SJSA1 (cell line): ENCODE measurements around the gene PMS2. TPM values are rescaled to one million over a fixed set of nuclear protein-coding genes. Genes with fewer than 3 reads are reported as not detected.
"Not testable (repeated sequence)": the region's sequence is repeated elsewhere in the genome, so short reads cannot be mapped to it uniquely, and the experiment has no call there.

Experiments
- DNase-seq, 2 experiments: peaks; one replicate each; pipeline ENCODE4 v3.0.0-alpha.2; 2015 to 2020; ENCODE audit warnings: low spot score in 2 of 2, low read depth in 1 of 2
- H3K27ac ChIP-seq: fragments of 250-450 bp; sonication (Bioruptor Pico); 2 replicates; pipeline ENCODE4 v1.5.1; 2020; ENCODE audit warnings: mild to moderate bottlenecking, moderate library complexity
- H3K27me3 ChIP-seq: fragments of 250-450 bp; sonication (Bioruptor Pico); replicated peaks from 2 replicates; pipeline ENCODE4 v1.5.1; 2020; ENCODE audit warnings: mild to moderate bottlenecking, moderate library complexity
- H3K36me3 ChIP-seq: fragments of 250-450 bp; sonication (Bioruptor Pico); 2 replicates; pipeline ENCODE4 v1.5.1; 2020; ENCODE audit warnings: mild to moderate bottlenecking
- H3K4me1 ChIP-seq: fragments of 250-450 bp; sonication (Bioruptor Pico); replicated peaks from 2 replicates; pipeline ENCODE4 v1.6.1; 2021; ENCODE audit warnings: mild to moderate bottlenecking
- H3K4me3 ChIP-seq: fragments of 250-450 bp; sonication (Bioruptor Pico); 2 replicates; pipeline ENCODE4 v1.5.1; 2020; ENCODE audit warnings: mild to moderate bottlenecking
- H3K9me3 ChIP-seq: fragments of 250-450 bp; sonication (Bioruptor Pico); replicated peaks from 2 replicates; pipeline ENCODE4 v1.5.1; 2020; ENCODE audit warnings: mild to moderate bottlenecking
- total RNA-seq: library from RNA; depleted of rRNA; stranded (reverse); fragments of >200 nt; shearing (Covaris generic); gene quantifications from 2 replicates; pipeline ENCODE4 v1.2.3, GENCODE V29; 2014

Gene PMS2
- total RNA-seq, 1 experiment from 2014 or later: 13.1 TPM

DNA sequence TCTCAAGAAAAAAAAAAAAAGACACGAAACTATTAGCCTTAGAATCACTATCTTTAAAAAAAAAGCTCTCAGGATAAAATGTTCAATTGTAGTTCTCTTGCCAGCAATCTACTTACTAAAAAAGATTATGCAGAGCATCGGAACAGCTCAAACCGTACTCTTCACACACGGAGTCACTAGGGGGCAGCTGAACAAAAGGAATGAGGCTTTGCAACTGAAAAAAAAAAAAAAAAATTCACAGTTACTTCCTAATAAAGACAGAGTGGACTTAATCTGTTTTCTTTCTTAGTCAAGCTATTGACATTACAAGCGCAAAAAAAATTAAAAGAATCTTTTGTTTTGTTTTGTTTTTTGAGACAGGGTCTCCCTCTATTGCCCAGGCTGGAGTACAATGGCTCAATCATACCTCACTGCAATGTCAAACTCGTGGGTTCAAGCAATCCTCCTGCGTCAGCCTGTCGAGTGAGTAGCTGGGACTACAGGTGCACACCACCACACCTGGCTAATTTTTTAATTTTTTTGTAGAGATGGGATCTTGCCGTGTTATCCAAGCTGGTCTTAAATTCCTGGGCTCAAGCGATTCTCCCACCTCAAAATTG, 11.5 kb downstream of the PMS2 start:
- peak; percentile 51 to 69 for DNase-seq
- no peak overlapping the region for H3K27ac ChIP-seq

DNA sequence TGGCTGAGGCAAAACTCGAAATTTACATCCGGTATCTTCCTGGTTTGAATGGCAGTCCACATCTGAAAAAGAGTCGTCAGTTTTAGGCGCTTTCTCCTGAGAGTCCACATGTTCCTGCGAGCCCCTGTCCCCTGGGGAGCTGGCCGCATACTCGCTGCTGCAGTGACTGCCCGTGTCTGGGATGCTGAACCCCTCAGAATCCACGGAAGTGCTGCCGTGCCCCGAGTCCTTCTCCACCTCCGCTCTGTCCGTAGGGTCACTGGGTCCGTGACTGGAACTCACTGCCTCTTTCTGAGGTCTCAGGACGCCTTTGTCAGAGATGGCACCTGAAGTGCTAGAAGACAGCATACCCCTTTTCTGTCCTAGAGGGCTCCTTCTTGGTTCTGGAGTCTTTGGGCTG, 21.8 kb downstream of the PMS2 start:
- H3K4me1 ChIP-seq, H3K27me3 ChIP-seq, H3K9me3 ChIP-seq, H3K36me3 ChIP-seq, H3K27ac ChIP-seq, DNase-seq, H3K4me3 ChIP-seq: not testable (repeated sequence)

More for the DNA sequence above, 11.5 kb downstream of the PMS2 start:
- no peak overlapping the region for H3K4me3 ChIP-seq
- H3K4me1 ChIP-seq: no peaks in the 10 kb centered on the region
- H3K27me3 ChIP-seq: no peaks in the 10 kb centered on the region
- peaks cover 29% of the 10 kb centered on the region for H3K36me3 ChIP-seq
- H3K9me3 ChIP-seq: no peaks in the 10 kb centered on the region

DNA sequence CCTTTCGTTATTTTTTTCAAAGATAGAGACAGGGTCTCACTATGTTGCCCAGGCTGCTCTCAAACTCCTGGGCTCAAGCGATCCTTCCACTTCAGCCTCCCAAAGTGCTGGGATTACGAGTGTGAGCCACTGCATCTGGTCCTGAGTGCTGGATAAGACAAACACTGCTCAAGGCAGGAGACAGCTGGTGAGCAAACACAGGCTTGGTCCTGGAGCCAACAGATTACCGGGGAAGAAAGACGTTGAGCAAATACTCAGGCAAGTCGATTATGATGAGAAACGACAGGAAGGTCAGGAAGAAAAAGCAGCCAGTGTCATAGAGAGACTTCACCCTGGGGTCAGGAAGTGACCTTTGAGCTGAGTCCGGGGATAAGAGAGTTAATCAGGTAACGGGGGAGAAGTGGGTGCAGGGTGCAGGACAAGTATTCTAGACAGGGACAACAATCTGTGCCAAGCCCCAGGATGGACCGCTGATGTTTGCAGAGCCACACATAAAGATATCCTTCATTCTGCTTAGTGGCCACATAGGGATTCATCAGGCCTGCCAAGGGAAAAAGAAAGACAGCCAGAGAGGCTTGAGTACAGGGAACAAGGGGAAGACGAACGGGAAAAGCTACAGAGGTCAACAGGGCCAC, 29.1 kb downstream of the PMS2 start:
- H3K9me3 ChIP-seq, H3K36me3 ChIP-seq, H3K27ac ChIP-seq, H3K27me3 ChIP-seq, DNase-seq, H3K4me3 ChIP-seq, H3K4me1 ChIP-seq: not testable (repeated sequence)

DNA sequence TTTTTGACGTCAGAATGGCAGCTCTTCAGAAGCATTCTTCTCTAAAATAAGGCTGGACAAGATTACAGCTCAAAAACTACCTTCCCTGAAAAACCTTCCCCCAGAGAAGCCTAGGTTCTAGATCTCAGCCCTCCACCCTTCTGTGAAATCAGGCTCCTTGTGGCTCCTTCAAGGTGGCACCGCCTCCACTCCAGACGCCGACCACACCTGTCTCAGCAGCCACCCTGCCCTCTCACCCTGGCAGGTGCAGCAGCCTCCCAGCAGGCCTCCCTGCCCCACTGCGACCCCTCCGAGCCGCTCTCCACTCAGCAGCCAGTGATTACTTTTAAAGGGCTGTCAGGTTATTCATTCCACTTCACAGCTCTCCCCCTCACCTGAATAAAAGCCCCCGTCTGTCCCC, 35.3 kb downstream of the PMS2 start:
- not testable (repeated sequence) for H3K27ac ChIP-seq, H3K27me3 ChIP-seq, H3K4me3 ChIP-seq, H3K9me3 ChIP-seq, DNase-seq, H3K36me3 ChIP-seq, H3K4me1 ChIP-seq

DNA sequence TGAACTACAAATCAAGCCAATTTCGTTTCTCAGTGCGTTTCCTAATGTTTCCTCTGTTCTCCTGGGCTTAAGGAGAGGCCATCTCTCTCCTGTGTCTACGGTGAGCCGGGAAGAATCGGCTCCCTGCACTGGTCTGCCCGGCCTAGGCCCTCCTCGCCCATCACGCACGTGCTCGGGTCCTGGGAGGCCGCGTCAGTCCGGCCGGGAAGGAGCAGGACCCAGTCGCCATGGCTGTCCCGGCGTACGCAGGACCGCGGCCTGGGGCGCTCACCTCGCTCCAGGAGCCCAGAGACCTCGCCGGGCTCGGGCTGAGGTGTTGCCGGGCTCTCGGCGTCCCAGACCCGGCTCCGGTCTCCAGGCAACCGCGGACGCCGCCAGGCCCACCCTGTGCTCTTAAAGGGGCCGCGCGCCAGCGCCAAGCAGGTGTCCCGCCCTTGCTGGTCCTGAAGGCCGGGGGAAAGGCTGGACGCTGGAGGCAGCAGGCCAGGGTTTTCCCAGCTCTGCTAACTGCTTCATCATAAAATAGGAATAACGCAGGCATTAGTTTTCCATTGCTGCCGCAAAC, 38.4 kb downstream of the PMS2 start, which contains the start of gene RSPH10B:
Gene RSPH10B (minus strand): TSS at position 343 of the 565 bp plus-strand sequence. CDS start 3,573 bp downstream, outside the sequence.
- H3K27me3 ChIP-seq, H3K4me1 ChIP-seq, H3K4me3 ChIP-seq, H3K36me3 ChIP-seq, DNase-seq, H3K27ac ChIP-seq, H3K9me3 ChIP-seq: not testable (repeated sequence)

DNA sequence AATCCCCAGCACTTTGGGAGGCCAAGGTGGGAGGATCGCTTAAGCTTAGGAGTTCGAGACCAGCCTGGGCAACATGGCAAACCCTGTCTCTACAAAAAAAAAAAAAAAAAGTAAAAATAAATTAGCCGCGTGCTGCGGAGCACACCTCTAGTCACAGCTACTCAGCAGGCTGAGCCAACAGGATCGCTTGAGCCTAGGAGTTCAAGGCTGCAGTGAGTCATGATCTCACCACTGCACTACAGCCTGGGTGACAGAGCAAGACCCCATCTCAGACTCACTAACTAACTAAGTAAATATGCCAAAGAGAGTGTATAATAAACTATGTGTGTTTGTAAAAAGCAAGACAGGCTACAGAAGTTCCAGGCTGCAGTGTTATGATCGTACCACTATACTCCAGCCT, 45.0 kb downstream of the PMS2 start:
- H3K27me3 ChIP-seq, H3K9me3 ChIP-seq, H3K4me1 ChIP-seq, H3K36me3 ChIP-seq, H3K27ac ChIP-seq, H3K4me3 ChIP-seq, DNase-seq: not testable (repeated sequence)

DNA sequence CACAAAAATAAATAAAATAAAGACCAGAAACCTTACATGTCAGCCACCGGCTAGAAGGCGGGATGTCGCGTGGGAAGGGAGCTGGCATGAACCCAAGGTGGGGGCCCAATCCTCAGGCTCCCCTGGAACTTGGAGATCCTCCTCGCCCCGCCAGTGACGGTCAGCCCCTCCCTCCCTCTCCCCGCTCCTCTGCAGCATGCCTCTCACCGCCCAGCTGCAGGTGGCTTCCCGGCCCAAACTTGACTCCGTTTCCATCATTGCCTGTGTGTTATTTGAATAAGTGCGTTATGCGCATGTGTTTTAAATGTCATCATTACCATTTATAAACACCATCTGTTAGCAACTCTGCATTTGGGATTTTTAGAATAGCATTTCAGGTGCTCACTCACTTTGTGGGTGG, 45.6 kb downstream of the PMS2 start:
- H3K9me3 ChIP-seq, H3K27me3 ChIP-seq, DNase-seq, H3K4me1 ChIP-seq, H3K27ac ChIP-seq, H3K4me3 ChIP-seq, H3K36me3 ChIP-seq: not testable (repeated sequence)

DNA sequence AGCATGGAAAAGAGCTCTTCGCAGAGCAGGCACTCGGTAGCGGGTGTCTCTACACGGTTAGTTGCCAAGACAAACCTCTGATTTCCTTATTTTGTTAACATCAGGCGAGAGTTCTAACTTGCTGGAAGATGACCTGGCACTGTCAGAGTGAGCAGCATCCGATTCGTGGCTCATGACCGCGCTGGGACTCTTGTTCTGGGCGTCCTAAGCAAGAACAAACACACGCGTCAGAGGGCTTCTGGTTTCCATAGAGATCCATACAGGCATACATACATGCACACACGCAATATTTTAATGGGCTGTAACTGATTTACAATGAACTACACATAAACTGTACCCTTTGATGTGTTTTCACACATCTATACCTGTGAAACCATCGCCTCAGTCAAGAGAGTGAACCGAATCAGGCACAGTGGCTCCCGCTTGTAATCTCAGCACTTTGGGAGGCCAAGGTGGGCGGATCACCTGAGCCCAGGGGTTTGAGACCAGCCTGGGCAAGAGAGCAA, 73.9 kb downstream of the PMS2 start:
- not testable (repeated sequence) for H3K27ac ChIP-seq, H3K4me3 ChIP-seq, H3K27me3 ChIP-seq, H3K4me1 ChIP-seq, DNase-seq, H3K9me3 ChIP-seq, H3K36me3 ChIP-seq

DNA sequence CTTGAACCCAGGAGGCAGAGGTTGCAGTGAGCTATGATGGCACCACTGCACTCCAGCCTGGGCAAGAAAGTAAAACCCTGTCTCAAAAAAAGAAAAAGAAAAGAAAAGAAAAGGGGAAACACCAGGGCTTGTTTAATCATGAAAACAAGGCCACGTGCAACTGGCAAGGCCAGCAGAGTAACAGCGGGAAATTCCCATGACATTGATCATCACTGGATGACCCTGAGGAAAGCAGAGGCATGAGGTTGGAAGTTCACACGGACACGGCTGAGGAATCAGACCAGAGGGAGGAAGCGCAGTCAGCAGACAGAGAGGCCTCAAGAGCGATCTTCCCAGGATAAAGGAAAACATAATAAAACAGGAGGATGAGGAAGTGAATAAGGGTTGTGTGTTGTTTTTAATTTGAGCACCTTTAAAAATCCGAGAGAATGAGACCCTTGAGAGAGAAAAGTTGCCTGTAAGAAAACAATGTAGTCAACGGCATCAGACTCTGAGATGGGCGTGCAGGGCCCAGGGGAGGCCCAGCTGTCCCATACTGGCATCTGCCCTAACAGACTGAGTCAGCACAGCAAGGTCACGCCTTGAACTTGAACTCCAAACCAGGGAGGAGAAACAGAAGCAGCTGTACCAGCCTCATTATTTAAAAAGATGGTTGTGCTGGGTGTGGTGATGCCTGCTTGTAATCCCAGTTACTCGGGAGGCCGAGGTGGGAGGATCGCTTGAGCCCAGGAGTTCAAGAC, 76.8 kb downstream of the PMS2 start:
- H3K9me3 ChIP-seq, H3K27ac ChIP-seq, H3K4me1 ChIP-seq, H3K36me3 ChIP-seq, DNase-seq, H3K27me3 ChIP-seq, H3K4me3 ChIP-seq: not testable (repeated sequence)

DNA sequence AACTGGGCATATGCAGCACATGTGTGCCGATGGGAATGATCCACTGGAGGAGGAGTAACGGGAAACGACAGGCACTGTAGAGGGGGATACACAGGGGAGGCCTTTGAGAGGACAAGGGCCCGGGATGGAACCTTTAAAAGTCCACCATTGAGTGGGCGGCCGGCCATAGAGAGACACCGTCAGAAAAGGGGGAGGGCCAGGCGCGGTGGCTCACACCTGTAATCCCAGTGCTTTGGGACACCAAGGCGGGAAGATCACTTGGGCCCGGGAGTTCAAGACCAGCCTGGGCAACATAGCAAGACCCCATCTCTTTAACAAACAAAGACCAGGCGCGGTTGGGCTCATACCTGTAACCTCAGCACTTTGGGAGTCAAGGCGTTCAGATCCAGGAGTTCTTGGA, 77.6 kb downstream of the PMS2 start:
- not testable (repeated sequence) for H3K4me1 ChIP-seq, H3K4me3 ChIP-seq, H3K27ac ChIP-seq, H3K9me3 ChIP-seq, H3K36me3 ChIP-seq, H3K27me3 ChIP-seq
- DNase-seq: peak in 1 of 2 experiments; percentile 45

DNA sequence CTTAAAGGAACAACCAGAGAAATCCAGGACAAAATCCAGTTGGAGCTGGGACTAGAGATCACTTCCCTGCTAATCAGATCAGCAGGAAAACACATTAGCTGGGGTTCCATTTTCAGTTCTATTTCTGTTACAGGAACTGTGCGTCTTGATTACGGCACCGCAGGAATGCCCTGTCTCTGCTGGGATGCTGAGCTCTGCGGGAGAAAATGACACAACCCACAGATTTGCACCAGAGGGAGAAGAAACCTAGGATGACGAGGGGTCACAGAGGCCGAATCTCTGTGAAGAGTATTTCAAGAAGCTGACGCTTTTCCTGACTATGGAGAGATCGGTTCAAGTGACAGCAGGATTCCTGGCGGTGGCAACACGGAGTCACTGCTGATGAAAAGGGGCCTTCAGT, 78.6 kb downstream of the PMS2 start:
- not testable (repeated sequence) for H3K4me1 ChIP-seq

DNA sequence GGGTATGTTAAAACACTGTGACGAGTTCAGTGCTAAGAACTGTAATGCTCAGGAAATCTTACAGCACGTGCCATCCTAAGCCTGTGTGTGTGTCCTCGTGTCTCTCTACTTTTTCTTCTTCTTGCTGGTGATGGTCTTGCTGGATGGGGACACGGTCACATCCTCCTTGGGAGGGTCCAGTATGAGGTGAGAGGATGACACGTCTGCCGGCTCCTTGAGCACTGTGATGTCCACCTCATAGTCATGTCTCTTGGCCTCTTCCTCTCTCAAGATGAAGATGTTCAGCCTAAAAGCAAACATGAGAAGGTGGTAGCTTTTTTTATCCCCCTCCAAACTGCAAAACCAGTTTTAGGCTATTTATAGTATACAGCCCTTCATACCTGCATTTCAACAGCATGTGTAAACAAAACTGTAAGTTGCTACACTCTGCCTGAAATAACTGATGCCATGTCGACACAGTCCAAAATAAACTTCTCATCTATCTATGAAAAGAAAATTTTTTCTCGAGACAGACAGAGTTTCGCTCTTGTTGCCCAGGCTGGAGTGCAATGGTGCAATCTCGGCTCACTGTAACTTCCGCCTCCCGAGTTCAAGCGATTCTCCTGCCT, 82.5 kb downstream of the PMS2 start:
- not testable (repeated sequence) for H3K27me3 ChIP-seq, H3K9me3 ChIP-seq, DNase-seq, H3K4me1 ChIP-seq, H3K4me3 ChIP-seq, H3K27ac ChIP-seq, H3K36me3 ChIP-seq

More for the DNA sequence above, 78.6 kb downstream of the PMS2 start:
- not testable (repeated sequence) for H3K36me3 ChIP-seq, H3K4me3 ChIP-seq, DNase-seq, H3K9me3 ChIP-seq, H3K27ac ChIP-seq, H3K27me3 ChIP-seq

DNA sequence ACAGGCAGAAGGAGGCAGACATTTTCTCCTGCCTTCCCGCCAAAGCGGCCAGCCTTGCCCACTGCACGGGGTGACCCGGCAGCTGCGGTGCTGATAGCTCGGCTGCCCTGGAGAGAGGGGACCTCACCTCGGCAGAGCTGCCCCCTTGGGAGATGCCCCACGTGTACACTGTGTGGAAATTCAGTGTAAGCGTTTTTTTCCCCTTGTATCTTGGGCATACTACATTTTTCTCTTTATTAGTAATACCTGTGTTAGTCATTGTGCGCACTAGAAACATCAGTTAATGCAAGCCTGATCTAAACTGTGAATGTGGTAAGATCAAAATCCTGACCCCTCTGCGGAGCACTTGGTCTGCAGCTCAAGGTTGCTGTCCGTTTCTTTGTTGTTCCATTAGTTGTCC, 84.2 kb downstream of the PMS2 start:
- H3K9me3 ChIP-seq, H3K36me3 ChIP-seq, H3K4me1 ChIP-seq, DNase-seq, H3K27me3 ChIP-seq, H3K4me3 ChIP-seq, H3K27ac ChIP-seq: not testable (repeated sequence)

DNA sequence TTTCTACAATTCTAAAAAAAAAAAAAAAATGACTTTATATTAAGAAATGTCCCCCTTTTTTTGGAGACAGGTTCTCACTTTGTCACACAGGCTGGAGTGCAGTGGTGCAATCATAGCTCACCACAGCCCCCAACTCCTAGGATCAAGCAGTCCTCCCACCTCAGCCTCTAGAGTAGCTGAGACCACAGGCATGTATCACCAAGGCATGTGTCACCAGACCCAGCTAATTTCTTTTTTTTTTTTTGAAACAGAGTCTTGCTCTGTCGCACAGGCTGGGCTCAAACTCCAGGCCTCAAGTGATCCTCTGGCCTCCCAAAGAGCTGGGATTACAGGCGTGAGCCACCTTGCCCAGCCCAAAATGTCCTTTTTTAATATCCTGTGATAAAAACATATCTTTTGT, 84.7 kb downstream of the PMS2 start:
- H3K4me3 ChIP-seq, H3K9me3 ChIP-seq, H3K36me3 ChIP-seq, H3K27ac ChIP-seq, H3K4me1 ChIP-seq, DNase-seq, H3K27me3 ChIP-seq: not testable (repeated sequence)
